HepG2 (cell line): ENCODE data around the gene ARL5A. TPM values are rescaled to one million over a fixed set of nuclear protein-coding genes. Genes with fewer than 3 reads are reported as not detected.

Experiments
- DRAP1 ChIP-seq: IDR thresholded peaks from 2 replicates; pipeline ENCODE4 v1.6.1; 2016; ENCODE audit warnings: missing genetic modification reagents, missing compliant biosample characterization
- ELF3 ChIP-seq: IDR thresholded peaks from 2 replicates; pipeline ENCODE4 v1.6.1; 2016; ENCODE audit warnings: missing genetic modification reagents, missing compliant biosample characterization
- HBP1 ChIP-seq: IDR thresholded peaks from 2 replicates; pipeline ENCODE4 v1.6.1; 2016; ENCODE audit warnings: low read depth, control low read depth
- IKZF1 ChIP-seq: fragments of 450-650 bp; IDR thresholded peaks from 2 replicates; pipeline ENCODE4 v1.7.1; 2016
- IKZF5 ChIP-seq: IDR thresholded peaks from 2 replicates; pipeline ENCODE4 v1.6.1; 2018; ENCODE audit warnings: missing genetic modification reagents, mild to moderate bottlenecking, missing compliant biosample characterization
- IRX3 ChIP-seq: sonication (generic); formaldehyde crosslinking; IDR thresholded peaks from 2 replicates; pipeline ENCODE4 v1.8.1; 2023; ENCODE audit warnings: mild to moderate bottlenecking, low read depth, missing genetic modification reagents, borderline replicate concordance
- MED1 ChIP-seq: sonication (generic); formaldehyde crosslinking; IDR thresholded peaks from 2 replicates; pipeline ENCODE4 v1.4.0; 2020; ENCODE audit warnings: missing genetic modification reagents
- MTF2 ChIP-seq: sonication (generic); formaldehyde crosslinking; IDR thresholded peaks from 2 replicates; pipeline ENCODE4 v1.5.0; 2020; ENCODE audit warnings: missing genetic modification reagents, borderline replicate concordance
- NFATC3 ChIP-seq: sonication (generic); formaldehyde crosslinking; IDR thresholded peaks from 2 replicates; pipeline ENCODE4 v1.5.1; 2020; ENCODE audit warnings: mild to moderate bottlenecking, missing genetic modification reagents
- NFE2L1 ChIP-seq: sonication (generic); formaldehyde crosslinking; IDR thresholded peaks from 2 replicates; pipeline ENCODE4 v1.4.0; 2020; ENCODE audit warnings: missing genetic modification reagents, mild to moderate bottlenecking, borderline replicate concordance
- PHF5A ChIP-seq: IDR thresholded peaks from one replicate; pipeline ENCODE4 v1.6.1; 2018; ENCODE audit warnings: low read depth, missing genetic modification reagents; ENCODE audit not compliant: unreplicated experiment
- PHF8 ChIP-seq: sonication (generic); formaldehyde crosslinking; IDR thresholded peaks from 2 replicates; pipeline ENCODE4 v1.5.0; 2020; ENCODE audit warnings: missing genetic modification reagents
- POGZ ChIP-seq: sonication (generic); formaldehyde crosslinking; IDR thresholded peaks from 2 replicates; pipeline ENCODE4 v1.4.0; 2020; ENCODE audit warnings: mild to moderate bottlenecking, missing genetic modification reagents
- RARA ChIP-seq: IDR thresholded peaks from 2 replicates; pipeline ENCODE4 v1.6.1; 2016; ENCODE audit warnings: missing genetic modification reagents, missing compliant biosample characterization
- RXRA ChIP-seq: sonication (generic); formaldehyde crosslinking; IDR thresholded peaks from 2 replicates; pipeline ENCODE4 v1.5.1; 2020; ENCODE audit warnings: missing genetic modification reagents
- SMC3 ChIP-seq: IDR thresholded peaks from 2 replicates; pipeline ENCODE4 v1.6.1; 2011; ENCODE audit warnings: low read length, improper control_type of control experiment
- ZNF12 ChIP-seq: sonication (generic); formaldehyde crosslinking; IDR thresholded peaks from 2 replicates; pipeline ENCODE4 v1.5.0; 2020; ENCODE audit warnings: missing genetic modification reagents
- ZNF318 ChIP-seq: sonication (generic); formaldehyde crosslinking; IDR thresholded peaks from 2 replicates; pipeline ENCODE4 v1.4.0; 2020; ENCODE audit warnings: mild to moderate bottlenecking, missing genetic modification reagents
- ZNF547 ChIP-seq: sonication (generic); formaldehyde crosslinking; IDR thresholded peaks from 2 replicates; pipeline ENCODE4 v1.5.1; 2020; ENCODE audit warnings: mild to moderate bottlenecking, missing genetic modification reagents
- ZNF644 ChIP-seq: IDR thresholded peaks from 2 replicates; pipeline ENCODE4 v1.6.1; 2016; ENCODE audit warnings: low read depth
- ZNF891 ChIP-seq: sonication (generic); formaldehyde crosslinking; IDR thresholded peaks from 2 replicates; pipeline ENCODE4 v1.5.0; 2020; ENCODE audit warnings: mild to moderate bottlenecking, missing genetic modification reagents
- polyA plus RNA-seq, 8 experiments: library from polyadenylated mRNA; depleted of rRNA in 3 of 8; stranded (reverse) in 7 of 8; unstranded in 1 of 8; fragments of >200 nt; fragmentation: Illumina TruSeq in 4 of 8; extraction: Trizol in 4 of 8; gene quantifications; 2 replicates each; pipeline versions ENCODE4 v1.2.1 to v1.2.3, GENCODE V29; 2011 to 2016; ENCODE audit warnings: low read depth in 4 of 8, missing spikeins in 1 of 8, mixed read lengths in 1 of 8; ENCODE audit not compliant: insufficient read depth in 1 of 8
- total RNA-seq, 5 experiments: library from RNA; depleted of rRNA; stranded (reverse); fragments of >200 nt; fragmentation: Illumina TruSeq; extraction: Trizol; gene quantifications; 2 replicates each; pipeline ENCODE4 v1.2.3, GENCODE V29; 2016; ENCODE audit warnings: low read depth in 1 of 5

ARL5A gene
- total and polyA plus RNA-seq, 2 of the 13 experiments (the other 11 are each of a cell fraction or from before 2014, with no cell fraction given): 47.5 to 149 TPM

- TF ChIP-seq ZNF318 (CRISPR knock-in tag) (peak; percentile 69; the same call in 1 of the 2 replicates), PHF5A (CRISPR knock-in tag) (no peak), IKZF5 (CRISPR knock-in tag) (peak; percentile 88), IKZF1 (no peak), RARA (CRISPR knock-in tag) (peak; percentile 71), POGZ (CRISPR knock-in tag) (peak; percentile 85), ZNF644 (CRISPR knock-in tag) (peak; percentile 37; the same call in 1 of the 2 replicates), NFE2L1 (no peak), RXRA (CRISPR knock-in tag) (peak; percentile 82), MED1 (CRISPR knock-in tag) (peak; percentile 85), MTF2 (CRISPR knock-in tag) (no peak), ZNF547 (peak; percentile 41; the same call in 1 of the 2 replicates), DRAP1 (peak; percentile 73; the same call in 1 of the 2 replicates), ELF3 (peak; percentile 87), IRX3 (no peak), ZNF891 (CRISPR knock-in tag) (0 out of 2 replicates have a peak, but pooled peaks have one; percentile 25), NFATC3 (CRISPR knock-in tag) (no peak), HBP1 (CRISPR knock-in tag) (no peak), SMC3 (peak; percentile 28; the same call in 1 of the 2 replicates), PHF8 (0 out of 2 replicates have a peak, but pooled peaks have one; percentile 24), ZNF12 (CRISPR knock-in tag) (0 out of 2 replicates have a peak, but pooled peaks have one; percentile 60)
Measured at GRCh38 chr2:151760139-151760650, 68.0 kb downstream of the ARL5A start (continued).
